ENCODE results near the gene TRPM6.

TRPM6 gene

DNA sequence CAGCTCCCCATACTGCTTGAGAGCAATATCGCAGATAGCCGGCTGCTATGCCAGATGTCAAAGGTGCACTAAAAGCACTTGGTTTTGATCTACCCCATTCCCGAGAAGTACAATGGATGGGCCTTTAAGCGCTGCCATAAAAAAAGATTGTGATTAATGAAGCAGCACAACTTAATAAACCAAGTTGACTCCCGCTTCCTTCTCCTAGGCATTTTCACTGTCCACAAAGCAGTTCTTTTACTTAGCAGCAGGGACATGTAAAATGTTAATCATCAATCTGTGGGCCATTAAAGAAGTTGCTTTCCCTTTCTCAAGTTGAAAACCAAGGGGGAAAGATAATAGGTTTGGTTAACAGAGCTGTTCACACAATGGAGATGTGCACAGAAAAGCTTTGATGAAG, 176.4 kb downstream of the TRPM6 start:
- no peak for DNase-seq

GRCh38 chr9:74697535-74697934, 190.2 kb downstream of the TRPM6 start:
- DNase-seq, result no peak

DNA sequence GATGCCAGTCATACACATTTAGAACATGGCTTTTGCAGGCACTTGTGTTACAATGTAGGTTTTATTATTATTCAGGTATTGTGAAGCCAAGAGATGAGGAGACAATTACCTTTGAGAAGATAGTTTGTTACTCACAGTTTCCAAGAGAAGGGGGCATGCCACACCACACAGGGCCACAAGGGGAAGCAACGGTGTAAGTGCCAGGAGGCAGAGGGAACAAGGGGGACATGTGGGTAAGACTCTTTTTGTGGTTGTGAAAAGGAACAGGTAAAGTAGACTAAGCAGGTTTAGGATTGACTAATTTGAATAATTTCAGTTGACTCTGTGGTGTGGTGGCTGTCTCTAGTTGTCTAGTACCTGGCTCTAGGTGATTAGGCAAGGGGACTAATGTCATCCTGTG, 191.2 kb downstream of the TRPM6 start:
- DNase-seq, result no peak

DNA sequence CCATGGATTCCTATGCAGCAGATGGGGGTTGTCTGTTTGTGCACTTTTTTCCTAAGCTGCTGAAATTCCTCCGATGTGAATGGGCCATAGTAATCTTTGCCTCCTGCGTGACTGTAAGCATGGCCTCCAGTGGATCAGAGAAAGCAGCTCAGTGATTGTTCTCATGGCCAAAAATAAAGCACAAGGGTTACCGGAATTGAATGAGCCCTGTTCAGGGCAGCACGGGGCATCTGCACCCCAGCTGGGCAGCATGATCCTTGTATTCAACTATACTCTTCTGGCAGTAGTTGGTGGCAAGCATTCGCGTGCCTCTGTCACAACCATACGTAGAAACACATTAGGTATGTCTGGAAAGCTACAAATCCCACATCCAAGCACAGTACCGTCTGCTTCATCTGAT, 196.7 kb downstream of the TRPM6 start:
- DNase-seq, result no peak

- no peak for DNase-seq
Observed at GRCh38 chr9:74683322-74683721, 204.4 kb downstream of the TRPM6 start.

DNA sequence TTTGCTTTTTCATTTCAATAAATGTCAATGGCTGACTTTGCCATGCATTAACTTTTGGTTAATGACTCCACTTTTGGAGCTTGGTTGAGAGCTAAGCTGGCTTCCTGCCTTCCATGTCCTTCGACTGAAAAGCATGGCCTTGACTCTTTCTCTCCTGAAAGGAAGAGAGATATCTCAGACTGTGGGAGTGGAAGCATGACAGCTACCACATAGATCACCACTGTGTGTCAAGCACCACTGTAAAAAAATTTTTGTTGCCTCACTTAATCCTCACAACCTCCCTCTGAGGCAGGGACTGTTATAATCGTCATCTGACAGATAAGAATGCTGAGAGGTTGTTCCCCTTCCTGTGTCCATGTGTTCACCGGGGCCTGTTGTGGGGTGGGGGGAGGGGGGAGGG, 205.8 kb downstream of the TRPM6 start:
- DNase-seq, result no peak

GRCh38 chr9:74674077-74674476, 213.6 kb downstream of the TRPM6 start:
- DNase-seq, result no peak

Data from NCI-H1694 treated with DMSO at 0.1 percent for 48 hours (cell line).